T-helper 1 cell treated with Interleukin-12 subunit alpha and Interleukin-12 subunit beta and Interleukin-4 antibody, amounts not matched to agents 30 μg/mL and 1 μg/mL, for 36 hours (primary cell): ENCODE results near the gene TCF7L1.

Experiments used
- H3K27ac Mint-ChIP-seq: one replicate; pipeline ENCODE4 v1.8.0; 2021; ENCODE audit warnings: mild to moderate bottlenecking, mixed read lengths
- H3K27me3 Mint-ChIP-seq: one replicate; pipeline ENCODE4 v1.8.0; 2021; ENCODE audit warnings: low read depth, mixed read lengths
- H3K36me3 Mint-ChIP-seq: one replicate; pipeline ENCODE4 v1.8.0; 2021; ENCODE audit warnings: low read depth, mixed read lengths
- H3K4me1 Mint-ChIP-seq: one replicate; pipeline ENCODE4 v1.8.0; 2021; ENCODE audit warnings: low read depth, mixed read lengths
- H3K4me3 Mint-ChIP-seq: one replicate; pipeline ENCODE4 v1.8.0; 2021; ENCODE audit warnings: mild to moderate bottlenecking, moderate library complexity, mixed read lengths
- H3K9me3 Mint-ChIP-seq: one replicate; pipeline ENCODE4 v1.8.0; 2021; ENCODE audit warnings: mixed read lengths

TCF7L1 gene

GRCh38 chr2:85230679-85231467 is 97.7 kb downstream of the TCF7L1 start:
- H3K36me3 Mint-ChIP-seq = no peaks in the 10 kb centered on the region
- H3K4me3 Mint-ChIP-seq = no peak overlapping the region
- no peaks in the 10 kb centered on the region for H3K4me1 Mint-ChIP-seq
- H3K27me3 Mint-ChIP-seq = peaks cover 31% of the 10 kb centered on the region
- no peaks in the 10 kb centered on the region for H3K9me3 Mint-ChIP-seq
- H3K27ac Mint-ChIP-seq = no peak overlapping the region

GRCh38 chr2:85231468-85231805 is 98.2 kb downstream of the TCF7L1 start:
- H3K27ac Mint-ChIP-seq = no peak overlapping the region
- H3K36me3 Mint-ChIP-seq = no peaks in the 10 kb centered on the region
- no peaks in the 10 kb centered on the region for H3K9me3 Mint-ChIP-seq
- no peaks in the 10 kb centered on the region for H3K4me1 Mint-ChIP-seq
- H3K4me3 Mint-ChIP-seq = no peak overlapping the region
- peaks cover 30% of the 10 kb centered on the region for H3K27me3 Mint-ChIP-seq

DNA sequence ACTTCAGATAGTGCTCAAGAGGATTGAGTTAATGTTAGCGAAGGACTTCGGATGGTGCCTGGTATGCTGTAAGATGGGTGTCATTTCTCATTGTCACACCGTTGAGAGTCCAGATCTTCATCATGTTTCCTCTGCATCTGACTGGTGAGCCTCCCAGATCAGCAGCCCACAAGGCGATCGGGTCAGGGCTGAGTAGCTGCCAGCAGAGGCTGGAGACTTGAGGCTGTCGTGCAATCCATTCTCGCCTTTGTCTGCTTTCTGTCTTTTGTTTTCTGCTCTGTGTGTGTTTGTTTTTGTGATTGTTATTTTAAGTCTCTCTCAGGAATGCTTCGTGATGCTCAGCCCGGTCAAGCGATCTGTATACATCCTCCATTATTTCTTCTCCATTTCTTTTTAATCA is 98.8 kb downstream of the TCF7L1 start:
- Mint-ChIP-seq H3K4me1 (no peaks in the 10 kb centered on the region), H3K4me3 (no peak overlapping the region), H3K9me3 (no peaks in the 10 kb centered on the region), H3K36me3 (no peaks in the 10 kb centered on the region), H3K27ac (no peak overlapping the region), H3K27me3 (peaks cover 29% of the 10 kb centered on the region)

- H3K27ac Mint-ChIP-seq = no peak overlapping the region
- peaks cover 33% of the 10 kb centered on the region for H3K27me3 Mint-ChIP-seq
- H3K4me3 Mint-ChIP-seq = no peak overlapping the region
- H3K4me1 Mint-ChIP-seq = no peaks in the 10 kb centered on the region
- no peaks in the 10 kb centered on the region for H3K36me3 Mint-ChIP-seq
- H3K9me3 Mint-ChIP-seq = no peaks in the 10 kb centered on the region
Measured at GRCh38 chr2:85234868-85235267, 101.7 kb downstream of the TCF7L1 start.

DNA sequence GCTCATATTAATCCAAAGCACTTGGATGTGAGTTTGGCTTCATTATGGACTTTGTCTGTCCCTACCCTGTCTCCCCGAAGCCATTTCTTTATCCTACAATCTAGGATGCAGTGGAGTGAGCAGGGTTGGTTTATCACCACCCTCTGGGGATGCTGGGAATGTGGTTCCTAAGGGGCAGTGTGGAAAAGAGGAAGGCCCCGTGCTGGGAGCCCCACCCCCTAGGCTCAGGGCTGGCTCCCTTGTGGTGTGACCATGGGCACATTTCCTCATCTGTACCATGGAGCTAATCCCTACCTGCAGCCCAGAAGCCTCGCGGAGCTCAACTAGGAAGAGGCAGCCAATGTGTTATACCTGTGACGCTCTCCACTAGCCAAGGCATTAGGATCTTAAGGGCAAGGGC is 102.1 kb downstream of the TCF7L1 start:
- H3K36me3 Mint-ChIP-seq = no peaks in the 10 kb centered on the region
- peaks cover 37% of the 10 kb centered on the region for H3K27me3 Mint-ChIP-seq
- no peak overlapping the region for H3K27ac Mint-ChIP-seq
- no peak overlapping the region for H3K4me3 Mint-ChIP-seq
- no peaks in the 10 kb centered on the region for H3K9me3 Mint-ChIP-seq
- H3K4me1 Mint-ChIP-seq = no peaks in the 10 kb centered on the region

- peaks cover 41% of the 10 kb centered on the region for H3K27me3 Mint-ChIP-seq
- H3K36me3 Mint-ChIP-seq = no peaks in the 10 kb centered on the region
- H3K4me3 Mint-ChIP-seq = no peak overlapping the region
- no peaks in the 10 kb centered on the region for H3K9me3 Mint-ChIP-seq
- no peak overlapping the region for H3K27ac Mint-ChIP-seq
- peaks cover 3% of the 10 kb centered on the region for H3K4me1 Mint-ChIP-seq
Measured at GRCh38 chr2:85236084-85236483, 102.9 kb downstream of the TCF7L1 start.

DNA sequence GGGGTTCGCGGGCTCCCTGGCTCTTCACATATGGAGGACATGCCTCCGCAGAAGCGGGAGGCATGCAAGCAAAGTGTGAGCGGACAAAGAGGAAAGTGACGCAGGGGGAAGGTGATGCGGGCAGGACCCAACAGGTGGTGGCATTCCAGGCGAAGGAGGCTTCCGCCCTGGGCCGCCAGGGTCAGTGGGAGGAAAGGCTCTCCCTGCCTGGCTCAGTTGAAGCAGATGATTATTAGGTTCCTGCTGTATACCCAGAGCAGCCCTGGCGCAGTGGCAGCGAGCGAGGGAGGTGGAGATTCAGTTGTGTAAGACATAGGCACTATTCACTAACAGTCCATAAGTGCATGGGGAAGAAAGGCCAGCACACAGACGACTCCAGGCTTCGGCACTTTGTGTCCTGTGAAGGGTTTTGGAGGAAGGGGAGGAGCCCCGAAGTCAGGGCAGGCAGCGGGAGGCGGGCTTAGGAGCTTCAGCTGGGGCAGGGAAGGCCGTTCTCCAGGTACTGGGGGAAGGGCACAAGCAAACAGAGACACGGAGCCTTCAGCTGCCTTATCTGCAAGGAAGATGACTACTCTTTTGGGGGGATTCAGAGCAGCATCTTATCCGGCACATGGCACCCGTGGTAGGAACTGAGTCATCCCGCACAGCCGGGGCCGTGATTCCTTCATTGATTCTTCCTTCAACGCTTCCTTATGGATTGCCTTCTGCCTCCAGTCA is 104.8 kb downstream of the TCF7L1 start:
- H3K36me3 Mint-ChIP-seq = no peaks in the 10 kb centered on the region
- H3K4me1 Mint-ChIP-seq = peaks cover 4% of the 10 kb centered on the region
- no peak overlapping the region for H3K27ac Mint-ChIP-seq
- H3K4me3 Mint-ChIP-seq = no peak overlapping the region
- no peaks in the 10 kb centered on the region for H3K9me3 Mint-ChIP-seq
- peaks cover 33% of the 10 kb centered on the region for H3K27me3 Mint-ChIP-seq

DNA sequence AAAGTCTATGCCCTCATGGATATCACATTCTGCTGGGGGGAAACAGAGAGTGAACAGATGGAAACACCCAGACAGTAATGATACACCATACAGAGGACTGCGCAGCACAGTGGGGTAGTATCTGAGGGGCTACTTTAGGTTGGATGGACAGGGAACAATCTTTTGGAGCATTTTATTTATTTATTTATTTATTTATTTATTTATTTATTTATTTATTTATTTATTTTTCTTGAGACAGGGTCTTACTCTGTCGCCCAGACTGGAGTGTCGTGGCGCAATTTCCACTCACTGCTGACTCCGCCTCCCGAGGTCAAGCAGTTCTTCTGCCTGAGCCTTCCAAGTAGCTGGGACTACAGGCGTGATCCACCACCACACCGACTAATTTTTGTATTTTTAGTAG is 105.4 kb downstream of the TCF7L1 start:
- no peaks in the 10 kb centered on the region for H3K36me3 Mint-ChIP-seq
- no peaks in the 10 kb centered on the region for H3K9me3 Mint-ChIP-seq
- H3K4me1 Mint-ChIP-seq = peaks cover 4% of the 10 kb centered on the region
- no peak overlapping the region for H3K27ac Mint-ChIP-seq
- no peak overlapping the region for H3K4me3 Mint-ChIP-seq
- peaks cover 34% of the 10 kb centered on the region for H3K27me3 Mint-ChIP-seq

DNA sequence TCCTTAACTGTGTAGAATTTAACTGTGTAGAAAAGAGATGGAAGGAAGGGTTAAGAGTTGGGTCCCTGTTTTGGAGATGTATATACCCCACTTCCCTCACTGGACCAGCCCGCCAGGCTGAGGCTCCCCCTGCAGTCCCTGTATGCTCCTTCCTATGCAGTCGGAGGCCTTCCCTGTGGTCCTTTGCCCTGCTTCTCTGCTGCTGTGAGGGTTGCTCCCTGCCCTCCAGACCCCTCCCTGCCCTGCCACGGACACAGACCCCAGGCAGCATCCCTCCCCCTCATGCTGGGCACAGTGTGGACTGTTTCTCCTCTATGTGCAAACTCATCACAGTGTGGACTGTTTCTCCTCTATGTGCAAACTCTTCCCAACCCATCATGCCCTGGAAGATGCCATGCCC is 105.9 kb downstream of the TCF7L1 start:
- Mint-ChIP-seq H3K36me3 (no peaks in the 10 kb centered on the region), H3K9me3 (no peaks in the 10 kb centered on the region), H3K27ac (no peak overlapping the region), H3K4me1 (peaks cover 4% of the 10 kb centered on the region), H3K4me3 (no peak overlapping the region), H3K27me3 (peaks cover 37% of the 10 kb centered on the region)

- Mint-ChIP-seq H3K27me3 (peaks cover 39% of the 10 kb centered on the region), H3K4me3 (no peak overlapping the region), H3K36me3 (no peaks in the 10 kb centered on the region), H3K27ac (no peak overlapping the region), H3K9me3 (no peaks in the 10 kb centered on the region), H3K4me1 (peaks cover 4% of the 10 kb centered on the region)
Measured at GRCh38 chr2:85240055-85240454, 106.9 kb downstream of the TCF7L1 start.

- Mint-ChIP-seq H3K4me1 (peaks cover 4% of the 10 kb centered on the region), H3K27me3 (peaks cover 36% of the 10 kb centered on the region), H3K27ac (no peak overlapping the region), H3K9me3 (no peaks in the 10 kb centered on the region), H3K4me3 (no peak overlapping the region), H3K36me3 (no peaks in the 10 kb centered on the region)
Measured at GRCh38 chr2:85242321-85242720, 109.1 kb downstream of the TCF7L1 start.

DNA sequence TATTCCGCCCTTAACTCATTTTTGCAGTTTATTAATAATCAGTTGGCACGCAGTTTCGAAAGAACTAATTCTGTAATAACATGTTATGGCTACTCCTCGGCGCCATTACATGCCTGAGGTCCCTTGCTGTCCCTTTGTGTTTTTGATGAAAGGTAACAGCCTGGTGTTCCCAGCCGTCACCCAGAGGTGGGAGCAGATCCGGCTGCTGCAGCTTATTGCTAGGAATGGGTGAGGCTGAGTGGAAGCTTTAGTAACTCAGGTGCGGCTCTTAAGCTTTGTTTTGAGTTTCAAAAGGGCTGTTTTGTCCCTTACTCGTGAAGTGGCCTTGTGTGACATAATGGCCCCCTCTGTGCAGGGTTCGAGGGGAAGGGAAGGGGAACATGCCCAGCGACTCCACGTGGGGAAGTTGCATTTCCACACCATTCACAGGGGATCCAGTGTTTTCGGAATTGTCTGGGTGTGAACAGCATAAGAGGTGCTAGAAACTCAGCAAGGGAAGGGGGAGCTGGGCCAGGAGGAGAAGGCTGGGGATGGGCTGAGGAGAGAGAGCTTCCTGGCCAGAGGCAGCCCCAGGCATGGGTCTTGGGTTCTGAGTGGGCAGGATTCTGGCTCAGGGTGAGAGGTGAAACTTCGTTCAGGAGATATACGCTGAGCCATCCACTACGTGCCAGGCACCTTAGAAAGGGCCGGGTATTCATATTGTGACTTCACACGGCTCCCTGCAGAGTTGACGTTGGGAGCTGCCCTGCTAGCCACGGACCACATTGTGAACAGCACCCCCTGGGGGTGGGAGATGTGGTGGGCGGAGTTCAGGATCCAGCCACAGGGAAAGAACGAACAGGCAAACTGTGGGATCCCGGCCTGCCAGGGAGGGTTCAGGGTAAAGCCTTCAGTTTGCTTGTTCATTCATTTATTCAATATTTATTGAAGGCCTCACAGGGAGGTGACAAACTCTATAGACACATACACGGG is 110.2 kb downstream of the TCF7L1 start:
- H3K27me3 Mint-ChIP-seq = peaks cover 27% of the 10 kb centered on the region

DNA sequence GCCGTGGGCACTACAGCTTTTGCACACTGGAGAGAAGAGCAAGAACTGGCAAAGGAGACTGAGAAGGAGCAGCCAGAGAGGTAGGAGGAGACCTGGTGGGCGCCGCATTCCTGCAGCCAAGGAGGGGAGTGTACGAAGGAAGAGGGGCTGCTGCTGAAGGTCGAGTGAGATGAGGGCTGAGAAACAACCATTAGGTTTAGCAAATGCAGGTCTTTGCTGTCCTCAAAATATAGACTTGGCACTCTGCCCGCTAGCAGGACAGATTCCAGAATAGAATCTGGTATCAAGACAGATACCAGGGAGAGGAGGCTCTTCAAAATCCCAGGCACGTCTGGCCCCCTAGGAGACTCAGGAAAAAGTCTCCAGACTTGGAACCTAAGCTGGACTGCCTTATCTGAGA is 111.6 kb downstream of the TCF7L1 start:
- no peak overlapping the region for H3K4me3 Mint-ChIP-seq
- H3K4me1 Mint-ChIP-seq = peaks cover 4% of the 10 kb centered on the region
- H3K27ac Mint-ChIP-seq = no peak overlapping the region
- H3K27me3 Mint-ChIP-seq = peaks cover 27% of the 10 kb centered on the region
- H3K36me3 Mint-ChIP-seq = no peaks in the 10 kb centered on the region
- H3K9me3 Mint-ChIP-seq = no peaks in the 10 kb centered on the region

More for the DNA sequence above, 110.2 kb downstream of the TCF7L1 start:
- H3K36me3 Mint-ChIP-seq = no peaks in the 10 kb centered on the region
- H3K27ac Mint-ChIP-seq = no peak overlapping the region
- no peak overlapping the region for H3K4me3 Mint-ChIP-seq
- peaks cover 4% of the 10 kb centered on the region for H3K4me1 Mint-ChIP-seq
- H3K9me3 Mint-ChIP-seq = no peaks in the 10 kb centered on the region

GRCh38 chr2:85245891-85246290 is 112.7 kb downstream of the TCF7L1 start:
- Mint-ChIP-seq H3K9me3 (no peaks in the 10 kb centered on the region), H3K4me3 (no peak overlapping the region), H3K36me3 (no peaks in the 10 kb centered on the region), H3K27me3 (peaks cover 19% of the 10 kb centered on the region), H3K4me1 (peaks cover 3% of the 10 kb centered on the region), H3K27ac (no peak overlapping the region)
